HG02885 (cell line): Measurements from ENCODE around the gene SUCNR1.
"Not testable (repeated sequence)": the region's sequence is repeated elsewhere in the genome, so short reads cannot be mapped to it uniquely, and the experiment has no call there.

Experiments
- ATAC-seq: cut with Tn5 transposase; IDR thresholded peaks from one replicate; pipeline ENCODE4 v1.9.1; 2021; ENCODE audit warnings: mild to moderate bottlenecking; ENCODE audit not compliant: unreplicated experiment, poor library complexity

SUCNR1 gene

DNA sequence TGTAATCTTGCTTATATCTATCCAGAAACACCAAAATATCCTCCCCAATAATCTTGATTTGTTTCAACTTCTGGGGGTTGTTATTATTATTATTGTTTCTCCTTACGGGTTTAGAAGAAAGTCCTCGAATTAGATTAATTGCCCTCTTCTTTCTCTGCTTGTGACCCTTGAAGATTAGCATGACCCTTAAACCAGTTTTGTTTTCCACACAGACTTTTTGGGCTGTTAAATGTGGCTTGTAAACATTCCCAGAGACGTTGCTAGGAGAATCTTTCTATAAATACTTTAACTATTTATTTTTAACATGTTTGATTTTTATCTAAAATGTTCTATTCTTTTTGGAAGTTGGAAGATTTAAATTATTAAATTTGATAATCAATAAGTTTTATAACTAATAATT, 4.3 kb upstream of the SUCNR1 start:
- no peak for ATAC-seq

- peak; percentile 91 for ATAC-seq
Measured at GRCh38 chr3:151871639-151872468, 1.6 kb upstream of the SUCNR1 start.

GRCh38 chr3:151874079-151874478, 636 bp downstream of the SUCNR1 start:
- not testable (repeated sequence) for ATAC-seq

GRCh38 chr3:151875759-151876158, 2.3 kb downstream of the SUCNR1 start:
- ATAC-seq, result peak; percentile 40

GRCh38 chr3:151877269-151877668, 3.8 kb downstream of the SUCNR1 start:
- no peak for ATAC-seq

GRCh38 chr3:151878465-151878864, 5.0 kb downstream of the SUCNR1 start:
- no peak for ATAC-seq

GRCh38 chr3:151879037-151879436, 5.6 kb downstream of the SUCNR1 start:
- ATAC-seq, result no peak

GRCh38 chr3:151879679-151880415, 6.4 kb downstream of the SUCNR1 start:
- ATAC-seq, result peak; percentile 71

DNA sequence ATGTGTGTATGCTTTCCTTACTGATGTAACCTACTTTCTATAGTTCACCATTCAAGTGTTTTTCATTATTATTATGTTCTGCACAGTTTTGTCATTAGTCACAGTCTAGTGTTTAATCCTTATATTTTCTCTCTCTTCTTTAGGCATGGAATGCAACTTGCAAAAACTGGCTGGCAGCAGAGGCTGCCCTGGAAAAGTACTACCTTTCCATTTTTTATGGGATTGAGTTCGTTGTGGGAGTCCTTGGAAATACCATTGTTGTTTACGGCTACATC, 6.9 kb downstream of the SUCNR1 start:
- no peak for ATAC-seq

DNA sequence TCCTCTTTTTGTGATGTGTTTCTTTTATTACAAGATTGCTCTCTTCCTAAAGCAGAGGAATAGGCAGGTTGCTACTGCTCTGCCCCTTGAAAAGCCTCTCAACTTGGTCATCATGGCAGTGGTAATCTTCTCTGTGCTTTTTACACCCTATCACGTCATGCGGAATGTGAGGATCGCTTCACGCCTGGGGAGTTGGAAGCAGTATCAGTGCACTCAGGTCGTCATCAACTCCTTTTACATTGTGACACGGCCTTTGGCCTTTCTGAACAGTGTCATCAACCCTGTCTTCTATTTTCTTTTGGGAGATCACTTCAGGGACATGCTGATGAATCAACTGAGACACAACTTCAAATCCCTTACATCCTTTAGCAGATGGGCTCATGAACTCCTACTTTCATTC, 7.7 kb downstream of the SUCNR1 start:
- ATAC-seq, result no peak

DNA sequence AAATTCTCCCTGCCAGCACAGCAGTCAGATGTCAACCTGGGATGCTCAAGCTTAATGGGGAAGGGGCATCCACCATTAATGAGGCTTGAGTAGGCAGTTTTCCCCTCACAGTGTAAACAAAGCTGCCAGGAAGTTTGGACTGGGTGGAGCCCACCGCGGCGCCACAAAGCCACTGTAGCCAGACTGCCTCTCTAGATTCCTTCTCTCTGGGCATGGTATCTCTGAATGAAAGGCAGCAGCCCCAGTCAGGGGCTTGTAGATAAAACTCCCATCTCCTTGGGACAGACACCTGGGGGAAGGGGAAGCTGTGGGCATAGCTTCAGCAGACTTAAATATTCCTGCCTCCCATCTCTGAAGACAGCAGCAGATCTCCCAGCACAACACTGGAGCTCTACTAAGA, 12.0 kb downstream of the SUCNR1 start:
- ATAC-seq, result not testable (repeated sequence)

- ATAC-seq, result not testable (repeated sequence)
Measured at GRCh38 chr3:151887450-151888211, 14.2 kb downstream of the SUCNR1 start.

DNA sequence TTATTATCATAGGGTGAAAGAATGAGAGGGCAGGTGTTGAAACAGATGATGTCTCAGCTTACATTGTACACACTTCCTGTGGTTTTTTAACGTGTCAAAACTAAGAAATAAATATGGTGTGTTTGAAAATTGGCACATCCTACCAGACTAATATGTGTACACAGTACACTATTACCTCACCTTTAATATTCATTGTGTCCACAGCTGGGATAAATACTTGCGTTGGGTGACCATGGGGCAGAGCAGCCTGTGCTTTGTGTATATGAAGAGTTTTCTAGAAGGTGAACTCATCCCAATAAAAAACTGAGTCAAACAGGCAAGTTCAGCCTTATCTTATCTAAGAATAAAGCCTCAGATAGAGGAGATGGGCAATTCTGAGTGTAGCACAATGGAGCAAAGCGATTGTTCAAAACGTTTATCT, 17.3 kb downstream of the SUCNR1 start:
- peak; percentile 80 for ATAC-seq

GRCh38 chr3:151891721-151892120, 18.3 kb downstream of the SUCNR1 start:
- ATAC-seq, result no peak

- ATAC-seq, result no peak
Measured at GRCh38 chr3:151894219-151894618, 20.8 kb downstream of the SUCNR1 start.

GRCh38 chr3:151895478-151896241, 22.2 kb downstream of the SUCNR1 start:
- ATAC-seq, result no peak

- no peak for ATAC-seq
Measured at GRCh38 chr3:151896246-151897012, 23.0 kb downstream of the SUCNR1 start.

- not testable (repeated sequence) for ATAC-seq
Measured at GRCh38 chr3:151898121-151898520, 24.7 kb downstream of the SUCNR1 start.

GRCh38 chr3:151898564-151899261, 25.3 kb downstream of the SUCNR1 start:
- ATAC-seq, result not testable (repeated sequence)
